Tibial artery (tissue), 4 donors: ENCODE results near the gene NPPC.

Experiments used
- DNase-seq, 2 donors: peaks; one replicate each; pipeline ENCODE4 v3.0.0-alpha.2; 2019
- H3K27ac ChIP-seq, 2 donors: fragments of 200-600 bp; sonication (generic) in 1 of 2; 1 replicate in 1 of 2; 2 replicates in 1 of 2; pipeline ENCODE4 v1.5.1; 2018 to 2019; ENCODE audit warnings: mild to moderate bottlenecking in 1 of 2
- H3K27me3 ChIP-seq, 2 donors: fragments of 200-600 bp; sonication (generic) in 1 of 2; one replicate each; pipeline versions ENCODE4 v1.5.1 to v1.6.0; 2016 to 2019
- H3K36me3 ChIP-seq, 3 donors: fragments of 200-600 bp; sonication (generic) in 2 of 3; one replicate each; pipeline ENCODE4 v1.5.1; 2016 to 2019; ENCODE audit warnings: mild to moderate bottlenecking in 2 of 3
- H3K4me1 ChIP-seq, 4 donors: fragments of 200-600 bp; sonication (generic) in 2 of 4; 1 replicate in 3 of 4; 2 replicates in 1 of 4; pipeline ENCODE4 v1.5.1; 2016 to 2019
- H3K4me3 ChIP-seq, 2 donors: fragments of 200-600 bp; sonication (generic) in 1 of 2; 1 replicate in 1 of 2; 2 replicates in 1 of 2; pipeline ENCODE4 v1.5.1; 2018 to 2019; ENCODE audit warnings: mild to moderate bottlenecking in 2 of 2
- H3K9me3 ChIP-seq, 3 donors: fragments of 200-600 bp; sonication (generic) in 1 of 3; one replicate each; pipeline ENCODE4 v1.5.1; 2016 to 2019
- CTCF ChIP-seq, 2 experiments: fragments of 200-600 bp in 1 of 2; fragments of 450-650 bp in 1 of 2; IDR thresholded peaks; one replicate each; pipeline ENCODE4 v1.5.1; 2017 to 2019; ENCODE audit warnings: antibody characterized with exemption in 2 of 2, mild to moderate bottlenecking in 1 of 2, moderate library complexity in 1 of 2
- intact Hi-C: fragments of 100-400 bp; cut with DNase I; formaldehyde crosslinking; loops from one replicate; pipeline ENCODE4 v1.15.0; 2023; ENCODE audit warnings: low total_unique reads

NPPC gene

DNA sequence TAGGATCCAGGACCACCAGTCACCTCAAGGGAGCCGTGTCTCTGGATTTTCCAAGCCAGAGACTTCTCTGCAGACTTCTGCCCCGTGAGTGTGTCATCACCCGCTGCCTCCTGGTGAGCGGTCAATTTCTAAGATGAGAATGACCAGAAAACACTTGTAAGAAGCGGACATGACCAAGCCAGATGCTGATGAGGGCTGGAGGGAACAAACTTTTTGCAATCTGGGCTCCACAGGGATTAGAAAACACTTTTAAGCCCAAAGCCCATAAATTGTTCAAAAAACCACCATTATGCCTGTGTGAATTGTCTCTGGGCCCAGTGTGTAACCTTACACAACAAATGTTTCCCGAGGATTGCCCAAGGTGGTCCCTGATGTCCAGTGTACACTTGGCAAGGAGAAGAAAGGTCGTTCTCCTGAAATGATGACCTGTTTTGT, 5.3 kb upstream of the NPPC start:
- peaks cover 0 to 45% of the 10 kb centered on the region in 2 donors for H3K27me3 ChIP-seq

DNA sequence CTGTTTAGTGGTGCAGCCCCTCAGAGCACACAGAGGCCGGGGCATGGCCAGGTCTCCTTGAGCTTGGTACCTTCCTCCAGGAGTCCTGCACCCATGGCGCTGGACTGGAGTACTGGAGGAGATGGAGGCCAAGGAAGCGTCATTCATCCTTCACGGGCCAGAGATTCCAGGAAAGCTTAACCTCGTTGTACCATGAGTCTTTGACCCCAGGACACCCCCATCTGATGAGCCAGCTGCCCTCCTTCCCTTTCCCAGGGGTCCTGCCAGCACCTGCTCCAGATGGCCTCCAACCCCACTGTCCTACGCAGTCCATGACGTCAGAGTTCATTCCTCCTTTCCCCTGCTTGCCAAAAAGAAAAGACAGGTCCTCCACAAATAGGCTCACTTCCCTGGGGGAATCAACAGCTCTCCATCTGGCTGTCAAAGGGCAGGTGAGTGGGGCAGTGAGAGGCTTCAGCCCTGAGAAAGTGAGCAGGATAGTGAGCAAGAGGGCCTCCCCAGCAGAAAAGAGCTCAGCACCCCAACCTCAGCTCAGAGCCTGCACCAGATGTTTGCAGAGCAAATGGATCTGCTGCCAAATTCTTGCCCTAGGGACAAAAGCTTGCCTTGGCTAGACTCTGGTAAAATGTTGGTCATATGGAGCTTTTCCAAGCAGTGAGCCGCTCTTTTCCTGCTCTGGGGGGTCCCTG, 4.5 kb upstream of the NPPC start:
- DNase-seq = peak in 1 of 2 donors; percentile 29
- Histone ChIP-seq H3K27me3 (peaks cover 0 to 53% of the 10 kb centered on the region in 2 donors), H3K4me3 (no peak overlapping the region), H3K36me3 (no peaks in the 10 kb centered on the region), H3K4me1 (peaks cover 0 to 15% (median 12%) of the 10 kb centered on the region in 4 donors), H3K27ac (no peak overlapping the region), H3K9me3 (no peaks in the 10 kb centered on the region)
- intact Hi-C loops = no loop called here
- no peak for TF ChIP-seq CTCF (IDR thresholded peaks at IDR 0.05)

More for the DNA sequence above, 5.3 kb upstream of the NPPC start:
- no peak overlapping the region for H3K27ac ChIP-seq
- H3K9me3 ChIP-seq = no peaks in the 10 kb centered on the region
- no peaks in the 10 kb centered on the region for H3K36me3 ChIP-seq
- no peak for TF ChIP-seq CTCF (IDR thresholded peaks at IDR 0.05)
- no peak overlapping the region for H3K4me3 ChIP-seq
- peaks cover 0 to 7% (median 4%) of the 10 kb centered on the region in 4 donors for H3K4me1 ChIP-seq
- no peak for DNase-seq
- intact Hi-C loops = no loop called here

DNA sequence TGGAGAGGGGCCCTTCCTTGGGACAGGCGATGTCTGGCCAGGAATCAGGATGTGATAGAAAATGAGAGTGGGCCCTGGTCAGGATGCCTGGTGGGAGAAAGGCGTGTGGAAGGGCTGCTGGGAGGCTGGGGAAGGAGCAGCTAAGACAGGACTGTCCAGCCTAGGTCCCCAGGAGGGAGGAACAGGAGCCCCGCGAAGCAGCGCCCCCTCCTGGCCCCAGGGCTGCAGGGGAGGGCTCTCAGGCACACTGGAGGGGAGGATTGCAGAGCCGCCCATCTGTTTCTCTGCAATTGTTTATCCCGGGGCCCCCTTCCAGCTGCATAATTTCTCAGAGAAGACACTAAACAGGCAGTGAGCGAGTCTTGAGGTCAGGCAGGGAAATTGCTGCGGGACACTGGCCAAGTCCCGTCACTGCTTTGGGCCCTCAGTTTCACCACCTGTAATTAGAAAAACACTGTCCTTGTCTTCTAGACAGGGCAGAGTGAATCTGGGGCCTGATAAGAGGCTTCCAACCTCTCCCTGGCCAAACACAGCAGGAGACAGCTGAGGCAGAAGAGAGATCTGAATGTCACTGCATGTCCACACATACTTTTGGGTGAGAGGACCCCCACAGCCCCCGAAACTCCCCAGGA, 3.9 kb upstream of the NPPC start:
- Histone ChIP-seq H3K36me3 (no peaks in the 10 kb centered on the region), H3K9me3 (no peaks in the 10 kb centered on the region), H3K27me3 (peaks cover 0 to 59% of the 10 kb centered on the region in 2 donors), H3K27ac (no peak overlapping the region), H3K4me1 (peaks cover 0 to 21% (median 18%) of the 10 kb centered on the region in 4 donors), H3K4me3 (no peak overlapping the region)
- no peak for TF ChIP-seq CTCF (IDR thresholded peaks at IDR 0.05)
- DNase-seq = peak in 1 of 2 donors; percentile 55
- intact Hi-C loops = loop anchor here (5.0 kb wide), 2 partner anchors 207 to 512 kb away; no protein-coding TSS in a partner anchor

- Histone ChIP-seq H3K27me3 (peaks cover 0 to 69% of the 10 kb centered on the region in 2 donors), H3K36me3 (no peaks in the 10 kb centered on the region), H3K9me3 (no peaks in the 10 kb centered on the region), H3K4me1 (peaks cover 0 to 26% (median 21%) of the 10 kb centered on the region in 4 donors), H3K27ac (no peak overlapping the region), H3K4me3 (no peak overlapping the region)
- peak in 1 of 2 donors; percentile 33 for DNase-seq
- intact Hi-C loops = loop anchor here (5.0 kb wide), 2 partner anchors 208 to 513 kb away; no protein-coding TSS in a partner anchor
- TF ChIP-seq CTCF (IDR thresholded peaks at IDR 0.05) = no peak
Measured at GRCh38 chr2:231928901-231929725, 2.9 kb upstream of the NPPC start.

DNA sequence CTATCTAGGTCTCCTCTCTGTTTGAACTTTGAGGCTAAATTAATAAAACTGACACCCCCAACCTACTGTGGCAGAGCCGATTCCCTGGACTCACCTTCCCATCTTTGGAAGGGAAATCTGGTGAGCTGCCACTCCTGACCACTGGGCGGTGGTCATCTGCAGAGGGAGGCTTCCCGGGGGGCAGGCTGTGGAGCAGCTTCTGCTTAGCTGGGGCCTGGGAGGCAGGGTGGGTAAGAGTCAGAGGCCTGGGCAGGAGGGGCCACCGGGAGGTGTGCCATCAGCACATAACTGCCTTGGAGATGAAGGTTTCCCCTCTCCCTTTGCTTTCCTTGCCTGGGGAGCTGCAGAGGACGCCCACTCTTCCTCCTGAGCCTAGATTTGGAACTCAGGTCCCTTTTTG, 2.3 kb upstream of the NPPC start:
- peaks cover 0 to 75% of the 10 kb centered on the region in 2 donors for H3K27me3 ChIP-seq
- no peak for TF ChIP-seq CTCF (IDR thresholded peaks at IDR 0.05)
- no peak overlapping the region for H3K4me3 ChIP-seq
- no peaks in the 10 kb centered on the region for H3K36me3 ChIP-seq
- no peaks in the 10 kb centered on the region for H3K9me3 ChIP-seq
- intact Hi-C loops = loop anchor here (5.0 kb wide), 2 partner anchors 209 to 514 kb away; no protein-coding TSS in a partner anchor
- DNase-seq = peak; percentile 3 to 51
- H3K4me1 ChIP-seq = peaks cover 0 to 26% (median 21%) of the 10 kb centered on the region in 4 donors
- no peak overlapping the region for H3K27ac ChIP-seq
